ENCODE data around the gene BATF3.

- no peak for TF ChIP-seq CTCF (IDR thresholded peaks at IDR 0.05; ENCODE audit: insufficient read depth, low read length, poor library complexity, severe bottlenecking)
- no peak for TF ChIP-seq EZH2phosphoT487 (conservative IDR thresholded peaks at IDR 0.05; ENCODE audit: low read length)
These were observed 48.1 kb downstream of the BATF3 start for GRCh38 chr1:212651521-212651920.

All from SU-DHL-6 (cell line).